ENCODE data around the gene CBR1. TPM values are rescaled to one million over a fixed set of nuclear protein-coding genes. Genes with fewer than 3 reads are reported as not detected.

The CBR1 gene
- total RNA-seq, 2 donors from 2014 or later: 174 to 186 TPM

GRCh38 chr21:36034211-36034913, 35.5 kb upstream of the CBR1 start:
- Histone ChIP-seq H3K9me3 (no peaks in the 10 kb centered on the region), H3K4me3 (no peak overlapping the region), H3K27me3 (replicated peaks; ENCODE audit: insufficient read depth) (no peaks in the 10 kb centered on the region), H3K36me3 (peaks cover 23% of the 10 kb centered on the region), H3K4me1 (ENCODE audit: control insufficient read depth in 1 of 2, low read depth in 2 of 2) (no peaks in the 10 kb centered on the region), H3K27ac (no peak overlapping the region)
- DNase-seq (ENCODE audit: low spot score): no peak
- TF ChIP-seq, protein P1, sequence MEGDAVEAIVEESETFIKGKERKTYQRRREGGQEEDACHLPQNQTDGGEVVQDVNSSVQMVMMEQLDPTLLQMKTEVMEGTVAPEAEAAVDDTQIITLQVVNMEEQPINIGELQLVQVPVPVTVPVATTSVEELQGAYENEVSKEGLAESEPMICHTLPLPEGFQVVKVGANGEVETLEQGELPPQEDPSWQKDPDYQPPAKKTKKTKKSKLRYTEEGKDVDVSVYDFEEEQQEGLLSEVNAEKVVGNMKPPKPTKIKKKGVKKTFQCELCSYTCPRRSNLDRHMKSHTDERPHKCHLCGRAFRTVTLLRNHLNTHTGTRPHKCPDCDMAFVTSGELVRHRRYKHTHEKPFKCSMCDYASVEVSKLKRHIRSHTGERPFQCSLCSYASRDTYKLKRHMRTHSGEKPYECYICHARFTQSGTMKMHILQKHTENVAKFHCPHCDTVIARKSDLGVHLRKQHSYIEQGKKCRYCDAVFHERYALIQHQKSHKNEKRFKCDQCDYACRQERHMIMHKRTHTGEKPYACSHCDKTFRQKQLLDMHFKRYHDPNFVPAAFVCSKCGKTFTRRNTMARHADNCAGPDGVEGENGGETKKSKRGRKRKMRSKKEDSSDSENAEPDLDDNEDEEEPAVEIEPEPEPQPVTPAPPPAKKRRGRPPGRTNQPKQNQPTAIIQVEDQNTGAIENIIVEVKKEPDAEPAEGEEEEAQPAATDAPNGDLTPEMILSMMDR (IDR thresholded peaks at IDR 0.05): no peak
- ATAC-seq (ENCODE audit: insufficient number of reproducible peaks, low FRiP score, low read depth): no peak

DNA sequence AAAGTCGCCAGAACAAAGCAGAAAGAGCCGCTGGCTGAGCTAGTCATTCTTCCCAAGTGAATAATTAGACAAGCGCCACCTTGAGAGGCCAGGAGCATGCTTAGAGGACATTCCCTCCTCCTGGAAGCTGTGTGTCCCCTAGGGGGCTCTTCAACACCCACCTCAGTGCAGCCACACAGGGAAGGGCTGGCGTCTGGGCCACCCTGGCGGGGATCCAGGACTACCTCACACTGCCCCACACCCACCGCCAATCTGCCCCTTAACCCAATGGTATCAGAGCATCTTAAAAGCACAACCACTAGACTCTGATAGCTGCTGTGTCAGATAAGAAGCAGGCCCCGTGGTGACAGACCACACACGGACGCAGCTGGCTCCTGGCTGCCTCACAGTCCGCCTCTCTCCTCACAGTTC, 34.4 kb upstream of the CBR1 start:
- DNase-seq (ENCODE audit: low spot score) (no peak), ATAC-seq (ENCODE audit: insufficient number of reproducible peaks, low FRiP score, low read depth) (no peak)
- Histone ChIP-seq H3K4me1 (ENCODE audit: control insufficient read depth in 1 of 2, low read depth in 2 of 2) (peaks cover 0 to 8% of the 10 kb centered on the region in 2 donors), H3K27me3 (replicated peaks; ENCODE audit: insufficient read depth) (no peaks in the 10 kb centered on the region), H3K9me3 (no peaks in the 10 kb centered on the region), H3K36me3 (peaks cover 23% of the 10 kb centered on the region), H3K4me3 (no peak overlapping the region), H3K27ac (no peak overlapping the region)
- TF ChIP-seq, protein P1 (IDR thresholded peaks at IDR 0.05): no peak

- Histone ChIP-seq H3K36me3 (peaks cover 32% of the 10 kb centered on the region), H3K27ac (no peak overlapping the region), H3K4me3 (no peak overlapping the region), H3K27me3 (replicated peaks; ENCODE audit: insufficient read depth) (no peaks in the 10 kb centered on the region), H3K4me1 (ENCODE audit: control insufficient read depth in 1 of 2, low read depth in 2 of 2) (peaks cover 0 to 12% of the 10 kb centered on the region in 2 donors), H3K9me3 (no peaks in the 10 kb centered on the region)
- ATAC-seq (ENCODE audit: insufficient number of reproducible peaks, low FRiP score, low read depth) (no peak), DNase-seq (ENCODE audit: low spot score) (no peak)
- TF ChIP-seq, protein P1 (IDR thresholded peaks at IDR 0.05): no peak
These were observed 30.9 kb upstream of the CBR1 start for GRCh38 chr21:36038701-36039497.

GRCh38 chr21:36039861-36040260, 30.0 kb upstream of the CBR1 start:
- Histone ChIP-seq H3K9me3 (no peaks in the 10 kb centered on the region), H3K4me1 (ENCODE audit: control insufficient read depth in 1 of 2, low read depth in 2 of 2) (peaks cover 0 to 12% of the 10 kb centered on the region in 2 donors), H3K27me3 (replicated peaks; ENCODE audit: insufficient read depth) (no peaks in the 10 kb centered on the region), H3K36me3 (peaks cover 42% of the 10 kb centered on the region), H3K4me3 (no peak overlapping the region), H3K27ac (peak overlapping the region; percentile 33 to 41)
- no peak for DNase-seq (ENCODE audit: low spot score)
- TF ChIP-seq, protein P1 (IDR thresholded peaks at IDR 0.05): no peak
- no peak for ATAC-seq (ENCODE audit: insufficient number of reproducible peaks, low FRiP score, low read depth)

- Histone ChIP-seq H3K4me3 (no peak overlapping the region), H3K27ac (peak overlapping the region; percentile 25 to 38), H3K27me3 (replicated peaks; ENCODE audit: insufficient read depth) (no peaks in the 10 kb centered on the region), H3K36me3 (peaks cover 43% of the 10 kb centered on the region), H3K4me1 (ENCODE audit: control insufficient read depth in 1 of 2, low read depth in 2 of 2) (peaks cover 0 to 12% of the 10 kb centered on the region in 2 donors), H3K9me3 (no peaks in the 10 kb centered on the region)
- TF ChIP-seq, protein P1 (IDR thresholded peaks at IDR 0.05): no peak
- DNase-seq (ENCODE audit: low spot score): no peak
- no peak for ATAC-seq (ENCODE audit: insufficient number of reproducible peaks, low FRiP score, low read depth)
These were observed 29.4 kb upstream of the CBR1 start for GRCh38 chr21:36040389-36040788.
